ENCODE data around the gene SETD5.

SETD5 gene

GRCh38 chr3:9362731-9363530, 34.5 kb upstream of the SETD5 start, which contains the start of gene THUMPD3:
Gene THUMPD3, plus strand, starts transcription at chr3:9363054. Its CDS starts 2,015 bp downstream, at chr3:9365069.
- Histone ChIP-seq H3K79me2 (ENCODE audit: insufficient read depth, low read length) (peaks cover 50% of the 10 kb centered on the region), H2AFZ (ENCODE audit: low read length) (peak within 1 kb of the TSS; percentile 85), H3K27me3 (ENCODE audit: insufficient read depth, low read length, poor library complexity, severe bottlenecking) (no peaks in the 10 kb centered on the region), H3K9me3 (ENCODE audit: insufficient read depth, low read depth, low read length) (no peaks in the 10 kb centered on the region), H3K4me1 (ENCODE audit: insufficient read depth, low read length, poor library complexity, severe bottlenecking) (peaks cover 43% of the 10 kb centered on the region), H3K4me3 (ENCODE audit: low read length, poor library complexity, severe bottlenecking) (peak within 1 kb of the TSS; percentile 87), H3K36me3 (ENCODE audit: insufficient read depth, low read length) (peaks cover 12% of the 10 kb centered on the region; the same call in 1 of the 2 replicates), H3K9ac (ENCODE audit: low read depth, low read length, poor library complexity, severe bottlenecking) (peak within 1 kb of the TSS; percentile 95), H4K20me1 (ENCODE audit: insufficient read depth, low read length, poor library complexity, severe bottlenecking) (peaks cover 4% of the 10 kb centered on the region), H3K9me2 (replicated peaks; ENCODE audit: low read depth, low read length) (no peaks in the 10 kb centered on the region), H3K4me2 (ENCODE audit: low read depth, low read length, poor library complexity, severe bottlenecking) (peak within 1 kb of the TSS; percentile 90), H3F3A (ENCODE audit: low read depth) (peaks cover 10% of the 10 kb centered on the region)
- TF ChIP-seq EZH2phosphoT487 (IDR thresholded peaks at IDR 0.05; ENCODE audit: borderline replicate concordance) = no peak
- TF ChIP-seq, protein P1, sequence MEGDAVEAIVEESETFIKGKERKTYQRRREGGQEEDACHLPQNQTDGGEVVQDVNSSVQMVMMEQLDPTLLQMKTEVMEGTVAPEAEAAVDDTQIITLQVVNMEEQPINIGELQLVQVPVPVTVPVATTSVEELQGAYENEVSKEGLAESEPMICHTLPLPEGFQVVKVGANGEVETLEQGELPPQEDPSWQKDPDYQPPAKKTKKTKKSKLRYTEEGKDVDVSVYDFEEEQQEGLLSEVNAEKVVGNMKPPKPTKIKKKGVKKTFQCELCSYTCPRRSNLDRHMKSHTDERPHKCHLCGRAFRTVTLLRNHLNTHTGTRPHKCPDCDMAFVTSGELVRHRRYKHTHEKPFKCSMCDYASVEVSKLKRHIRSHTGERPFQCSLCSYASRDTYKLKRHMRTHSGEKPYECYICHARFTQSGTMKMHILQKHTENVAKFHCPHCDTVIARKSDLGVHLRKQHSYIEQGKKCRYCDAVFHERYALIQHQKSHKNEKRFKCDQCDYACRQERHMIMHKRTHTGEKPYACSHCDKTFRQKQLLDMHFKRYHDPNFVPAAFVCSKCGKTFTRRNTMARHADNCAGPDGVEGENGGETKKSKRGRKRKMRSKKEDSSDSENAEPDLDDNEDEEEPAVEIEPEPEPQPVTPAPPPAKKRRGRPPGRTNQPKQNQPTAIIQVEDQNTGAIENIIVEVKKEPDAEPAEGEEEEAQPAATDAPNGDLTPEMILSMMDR (conservative IDR thresholded peaks at IDR 0.05; ENCODE audit: low read length) = no peak

GRCh38 chr3:9369508-9369907, 27.9 kb upstream of the SETD5 start:
- Histone ChIP-seq H3K9me2 (replicated peaks; ENCODE audit: low read depth, low read length) (no peaks in the 10 kb centered on the region), H3K9ac (ENCODE audit: low read depth, low read length, poor library complexity, severe bottlenecking) (no peak overlapping the region), H3K79me2 (ENCODE audit: insufficient read depth, low read length) (peaks cover 55% of the 10 kb centered on the region), H3K27me3 (ENCODE audit: insufficient read depth, low read length, poor library complexity, severe bottlenecking) (no peaks in the 10 kb centered on the region), H3F3A (ENCODE audit: low read depth) (no peaks in the 10 kb centered on the region; the same call in 1 of the 2 replicates), H3K9me3 (ENCODE audit: insufficient read depth, low read depth, low read length) (no peaks in the 10 kb centered on the region), H3K4me1 (ENCODE audit: insufficient read depth, low read length, poor library complexity, severe bottlenecking) (peaks cover 47% of the 10 kb centered on the region), H3K4me3 (ENCODE audit: low read length, poor library complexity, severe bottlenecking) (no peak overlapping the region), H3K4me2 (ENCODE audit: low read depth, low read length, poor library complexity, severe bottlenecking) (peak overlapping the region; percentile 28), H3K36me3 (ENCODE audit: insufficient read depth, low read length) (peaks cover 36% of the 10 kb centered on the region), H2AFZ (ENCODE audit: low read length) (no peak overlapping the region), H4K20me1 (ENCODE audit: insufficient read depth, low read length, poor library complexity, severe bottlenecking) (peaks cover 24% of the 10 kb centered on the region)
- TF ChIP-seq, protein P1 (conservative IDR thresholded peaks at IDR 0.05; ENCODE audit: low read length) = no peak
- no peak for TF ChIP-seq EZH2phosphoT487 (IDR thresholded peaks at IDR 0.05; ENCODE audit: borderline replicate concordance)

- Histone ChIP-seq H3K4me2 (ENCODE audit: low read depth, low read length, poor library complexity, severe bottlenecking) (peak overlapping the region; percentile 63), H3K4me1 (ENCODE audit: insufficient read depth, low read length, poor library complexity, severe bottlenecking) (peaks cover 38% of the 10 kb centered on the region), H3F3A (ENCODE audit: low read depth) (no peaks in the 10 kb centered on the region; the same call in 1 of the 2 replicates), H2AFZ (ENCODE audit: low read length) (no peak overlapping the region), H3K9me3 (ENCODE audit: insufficient read depth, low read depth, low read length) (no peaks in the 10 kb centered on the region), H4K20me1 (ENCODE audit: insufficient read depth, low read length, poor library complexity, severe bottlenecking) (peaks cover 28% of the 10 kb centered on the region), H3K4me3 (ENCODE audit: low read length, poor library complexity, severe bottlenecking) (peak overlapping the region; percentile 25), H3K79me2 (ENCODE audit: insufficient read depth, low read length) (peaks cover 54% of the 10 kb centered on the region), H3K27me3 (ENCODE audit: insufficient read depth, low read length, poor library complexity, severe bottlenecking) (no peaks in the 10 kb centered on the region), H3K36me3 (ENCODE audit: insufficient read depth, low read length) (peaks cover 56% of the 10 kb centered on the region), H3K9me2 (replicated peaks; ENCODE audit: low read depth, low read length) (no peaks in the 10 kb centered on the region), H3K9ac (ENCODE audit: low read depth, low read length, poor library complexity, severe bottlenecking) (peak overlapping the region; percentile 0)
- TF ChIP-seq EZH2phosphoT487 (IDR thresholded peaks at IDR 0.05; ENCODE audit: borderline replicate concordance) = no peak
- TF ChIP-seq, protein P1 (conservative IDR thresholded peaks at IDR 0.05; ENCODE audit: low read length) = no peak
Observed at GRCh38 chr3:9373465-9373864, 23.9 kb upstream of the SETD5 start.

All from Loucy (cell line).